SK-N-SH (cell line): ENCODE data around the gene WWC2.

Experiments used
- CTCF ChIP-seq: fragments of 200-600 bp; sonication (generic); IDR thresholded peaks from 2 replicates; pipeline ENCODE4 v1.6.1; 2017; ENCODE audit warnings: antibody characterized with exemption, mild to moderate bottlenecking, moderate library complexity
- EP300 ChIP-seq, 2 experiments: IDR thresholded peaks; 2 replicates each; pipeline versions ENCODE4 v1.4.0 to v1.6.1; 2012; ENCODE audit warnings: borderline replicate concordance in 1 of 2, low read depth in 1 of 2, low read length in 1 of 2
- EZH2phosphoT487 ChIP-seq: fragments of 200-600 bp; sonication (generic); IDR thresholded peaks from 2 replicates; pipeline ENCODE4 v1.6.1; 2017; ENCODE audit warnings: low read depth, mixed run types, mild to moderate bottlenecking, antibody characterized with exemption, moderate library complexity, borderline replicate concordance
- MAX ChIP-seq: IDR thresholded peaks from 2 replicates; pipeline ENCODE4 v1.4.0; 2012; ENCODE audit warnings: low read depth
- NRF1 ChIP-seq: IDR thresholded peaks from 2 replicates; pipeline ENCODE4 v1.6.1; 2012; ENCODE audit warnings: low read depth, mild to moderate bottlenecking, low read length
- REST ChIP-seq: IDR thresholded peaks from 2 replicates; pipeline ENCODE4 v1.6.1; 2012; ENCODE audit warnings: mild to moderate bottlenecking, low read depth, low read length, moderate library complexity

- TF ChIP-seq EZH2phosphoT487: no peak
- TF ChIP-seq REST: no peak
- no peak for TF ChIP-seq CTCF
- no peak for TF ChIP-seq MAX
- no peak for TF ChIP-seq NRF1
- TF ChIP-seq EP300 (IDR thresholded peaks at IDR 0.05; ENCODE audit: borderline replicate concordance in 1 of 2, low read depth in 1 of 2, low read length in 1 of 2): no peak
Measured at GRCh38 chr4:183241721-183242151, 142.7 kb downstream of the WWC2 start.
